ENCODE results near the gene MPC2. TPM values are rescaled to one million over a fixed set of nuclear protein-coding genes. Genes with fewer than 3 reads are reported as not detected.

Gene MPC2
- total RNA-seq, 1 donor from 2014 or later = 40.5 TPM

DNA sequence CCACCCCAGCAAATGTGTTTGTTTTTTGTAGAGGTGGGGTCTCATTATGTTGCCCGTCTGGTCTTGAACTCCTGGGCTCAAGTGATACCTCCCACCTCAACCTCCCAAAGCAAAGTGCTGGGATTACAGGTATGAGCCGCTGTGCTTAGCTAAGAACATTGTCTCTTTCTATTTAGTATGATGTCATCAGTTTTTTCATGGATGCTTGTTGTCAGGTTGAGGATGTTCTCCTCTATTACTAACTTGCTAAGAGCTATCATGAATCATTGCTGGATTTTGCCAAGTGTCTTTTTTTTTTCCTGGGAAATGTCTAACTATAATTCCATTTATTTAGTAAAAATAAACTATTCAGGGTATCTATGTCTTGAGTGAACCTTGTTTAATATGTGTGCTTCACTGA lies 19.0 kb upstream of the MPC2 start:
- no peaks in the 10 kb centered on the region for H3K4me1 ChIP-seq

DNA sequence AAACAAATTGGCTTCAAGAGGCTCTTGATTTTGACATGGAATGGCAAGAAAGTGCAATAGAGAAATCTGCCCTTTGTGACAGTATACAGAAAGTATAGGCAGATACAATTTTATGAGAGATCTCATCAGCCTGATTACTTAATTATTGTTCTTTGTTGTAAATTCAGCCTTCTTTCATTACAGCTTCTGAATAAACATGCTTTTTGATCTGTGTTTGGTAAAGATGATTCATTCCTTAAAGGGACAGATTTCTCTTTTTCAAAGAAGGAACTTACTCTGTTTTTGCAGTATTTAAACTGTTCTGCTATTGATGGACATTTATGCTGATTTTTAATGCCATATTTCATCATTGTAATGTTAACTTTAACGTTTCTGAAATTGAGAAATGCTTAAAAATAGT lies 13.7 kb upstream of the MPC2 start:
- H3K36me3 ChIP-seq = peaks cover 30% of the 10 kb centered on the region

More for the DNA sequence above, 19.0 kb upstream of the MPC2 start:
- DNase-seq (no peak), ATAC-seq (no peak)
- intact Hi-C loops (cut with DNase I) = no loop called here
- peaks cover 34% of the 10 kb centered on the region for H3K36me3 ChIP-seq
- H3K9me3 ChIP-seq = no peaks in the 10 kb centered on the region
- H3K27ac ChIP-seq = no peak overlapping the region
- no peaks in the 10 kb centered on the region for H3K27me3 ChIP-seq
- TF ChIP-seq CTCF (IDR thresholded peaks at IDR 0.05) = no peak
- H3K4me3 ChIP-seq = no peak overlapping the region

DNA sequence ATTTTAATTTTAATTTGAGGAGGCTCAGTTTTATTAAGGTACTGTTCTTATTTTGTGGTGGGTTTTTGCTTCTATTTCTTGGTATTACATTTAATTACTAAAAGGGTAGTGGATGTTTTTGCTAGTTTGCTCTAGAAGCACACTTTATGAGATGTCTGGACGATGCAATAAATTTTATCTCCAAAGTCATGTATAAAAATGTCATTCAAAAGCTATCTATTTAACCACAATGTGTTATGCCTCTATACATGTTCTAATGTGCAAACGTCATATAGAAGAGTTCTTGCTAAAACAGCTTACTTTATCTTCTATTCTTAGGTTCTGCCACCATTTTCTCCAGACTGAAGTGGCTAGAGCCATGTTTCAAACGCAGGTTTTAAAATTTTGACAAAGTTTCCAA lies 12.9 kb upstream of the MPC2 start:
- no peak for DNase-seq
- TF ChIP-seq CTCF (IDR thresholded peaks at IDR 0.05) = no peak
- no peak overlapping the region for H3K4me3 ChIP-seq
- no peak for ATAC-seq
- no peaks in the 10 kb centered on the region for H3K27me3 ChIP-seq
- no peaks in the 10 kb centered on the region for H3K9me3 ChIP-seq
- no peaks in the 10 kb centered on the region for H3K4me1 ChIP-seq
- H3K36me3 ChIP-seq = peaks cover 24% of the 10 kb centered on the region
- no peak overlapping the region for H3K27ac ChIP-seq
- intact Hi-C loops (cut with DNase I) = no loop called here

More for the DNA sequence above, 13.7 kb upstream of the MPC2 start:
- Histone ChIP-seq H3K9me3 (no peaks in the 10 kb centered on the region), H3K4me1 (no peaks in the 10 kb centered on the region), H3K27me3 (no peaks in the 10 kb centered on the region), H3K4me3 (no peak overlapping the region), H3K27ac (no peak overlapping the region)
- ATAC-seq = no peak
- no peak for TF ChIP-seq CTCF (IDR thresholded peaks at IDR 0.05)
- DNase-seq = no peak
- intact Hi-C loops (cut with DNase I) = no loop called here

DNA sequence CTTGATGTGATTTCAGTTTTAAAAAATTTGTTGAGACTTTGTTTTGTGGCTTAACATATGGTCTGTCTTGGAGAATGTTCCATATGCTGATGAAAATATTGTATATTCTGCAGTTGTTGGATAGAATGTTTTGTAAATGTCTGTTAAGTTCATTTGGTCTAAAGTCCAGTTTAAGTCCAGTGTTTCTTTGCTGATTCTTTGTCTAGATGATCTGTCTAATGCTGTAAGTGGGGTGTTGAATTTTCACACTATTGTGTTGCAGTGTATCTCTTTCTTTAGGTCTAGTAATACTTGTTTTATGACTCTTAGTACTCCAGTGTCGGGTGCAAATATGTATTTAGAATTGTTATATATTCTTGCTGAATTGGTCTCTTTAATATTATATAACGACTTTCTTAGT lies 10.9 kb upstream of the MPC2 start:
- Histone ChIP-seq H3K4me1 (no peaks in the 10 kb centered on the region), H3K36me3 (peaks cover 10% of the 10 kb centered on the region), H3K9me3 (no peaks in the 10 kb centered on the region), H3K27me3 (no peaks in the 10 kb centered on the region), H3K4me3 (no peak overlapping the region), H3K27ac (no peak overlapping the region)
- DNase-seq (no peak), ATAC-seq (no peak)
- intact Hi-C loops (cut with DNase I) = no loop called here
- no peak for TF ChIP-seq CTCF (IDR thresholded peaks at IDR 0.05)

- Histone ChIP-seq H3K27me3 (no peaks in the 10 kb centered on the region), H3K4me3 (no peak overlapping the region), H3K9me3 (no peaks in the 10 kb centered on the region), H3K27ac (no peak overlapping the region), H3K4me1 (peaks cover 4% of the 10 kb centered on the region), H3K36me3 (no peaks in the 10 kb centered on the region)
- ATAC-seq = no peak
- DNase-seq = no peak
- intact Hi-C loops (cut with DNase I) = no loop called here
- TF ChIP-seq CTCF (IDR thresholded peaks at IDR 0.05) = no peak
These were observed 6.7 kb upstream of the MPC2 start for GRCh38 chr1:167943541-167943940.

GRCh38 chr1:167940264-167940663 lies 3.4 kb upstream of the MPC2 start:
- no peaks in the 10 kb centered on the region for H3K36me3 ChIP-seq

More at GRCh38 chr1:167940264-167940663, 3.4 kb upstream of the MPC2 start:
- Histone ChIP-seq H3K27ac (no peak overlapping the region), H3K4me1 (peaks cover 13% of the 10 kb centered on the region), H3K9me3 (no peaks in the 10 kb centered on the region), H3K4me3 (no peak overlapping the region), H3K27me3 (no peaks in the 10 kb centered on the region)
- ATAC-seq = no peak
- no peak for DNase-seq
- no peak for TF ChIP-seq CTCF (IDR thresholded peaks at IDR 0.05)
- intact Hi-C loops (cut with DNase I) = no loop called here

All from upper lobe of right lung (tissue), 1 donor.